ENCODE results near the gene CXCL12. TPM values are rescaled to one million over a fixed set of nuclear protein-coding genes. Genes with fewer than 3 reads are reported as not detected.

CXCL12 gene
- total and polyA plus RNA-seq, 2 of the 13 experiments (the other 11 are each of a cell fraction or from before 2014, with no cell fraction given), result not detected

DNA sequence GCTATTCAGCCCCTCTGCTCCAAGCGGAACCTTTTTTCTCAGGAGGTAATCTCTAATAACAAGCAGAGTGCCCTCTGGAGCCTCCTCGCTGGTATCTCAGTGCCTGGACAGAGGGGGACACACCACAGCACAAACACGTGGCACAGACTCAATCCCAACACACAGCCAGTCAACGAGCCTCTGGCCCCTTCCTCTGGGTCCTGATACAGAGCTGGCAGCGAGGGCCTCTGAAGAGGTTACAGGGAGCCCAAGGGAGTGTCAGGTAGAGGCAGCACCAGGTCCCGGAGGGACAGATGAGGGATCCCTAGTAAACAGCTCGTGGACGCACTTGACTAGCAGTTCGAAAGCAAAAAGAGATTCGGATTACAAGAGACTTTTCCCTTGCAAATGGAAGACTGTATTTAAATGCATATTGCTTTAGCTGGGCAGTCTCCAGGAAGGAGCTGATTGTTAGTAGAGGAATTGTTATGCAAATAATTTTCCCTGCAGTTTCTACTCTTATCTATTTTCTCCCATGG is 14.1 kb downstream of the CXCL12 start:
- Histone ChIP-seq H3K4me3 (replicated peaks in 1 of 3; ENCODE audit: insufficient read depth in 1 of 3, low read depth in 2 of 3, low read length in 3 of 3) (no peak overlapping the region), H3K27me3 (ENCODE audit: control insufficient read depth in 1 of 2, insufficient read depth in 2 of 2, low read length in 2 of 2) (peaks cover 0 to 28% of the 10 kb centered on the region in 2 experiments; a peak in 4 of 5 replicates), H3K79me2 (ENCODE audit: insufficient read depth, low read length) (no peaks in the 10 kb centered on the region), H3K4me1 (ENCODE audit: insufficient read depth, low read length) (no peaks in the 10 kb centered on the region), H4K20me1 (ENCODE audit: insufficient read depth, low read length) (no peaks in the 10 kb centered on the region), H3K4me2 (ENCODE audit: low read depth, low read length) (no peak overlapping the region), H3K27ac (ENCODE audit: extremely low read length, insufficient read depth, low read length) (no peak overlapping the region), H3K9me3 (ENCODE audit: low read length) (no peaks in the 10 kb centered on the region), H3K9ac (ENCODE audit: insufficient read depth, low read depth, low read length) (no peak overlapping the region), H3K36me3 (replicated peaks in 1 of 2; ENCODE audit: control insufficient read depth in 1 of 2, insufficient read depth in 2 of 2, low read length in 2 of 2) (no peaks in the 10 kb centered on the region), H2AFZ (ENCODE audit: low read length) (no peak overlapping the region)
- 46% methylated on average over 9 of the region's 10 CpGs for WGBS (ENCODE audit: low lambda C conversion rate)
- in situ Hi-C loops (cut with HindIII; ENCODE audit: extremely low pct_ligation_motif_present, low pct_unique_long_range_greater_than_20kb) (no loop called here), intact Hi-C loops (cut with micrococcal nuclease; ENCODE audit: unreplicated experiment) (no loop called here)
- CTCF ChIA-PET (ENCODE audit: low intra/inter-chr PET ratio, low total read pairs), result no interaction called here
- no peak for DNase-seq (ENCODE audit: low spot score)
- POLR2A ChIA-PET, result no interaction called here
- FAIRE-seq, result no peak
- no peak for ATAC-seq
- BruUV-seq (replicated peaks), result no TSS peak
- TF ChIP-seq ZSCAN21 (CRISPR knock-in tag; IDR thresholded peaks at IDR 0.05; ENCODE audit: borderline replicate concordance) (no peak), NFKB2 (CRISPR knock-in tag; IDR thresholded peaks at IDR 0.05; ENCODE audit: borderline replicate concordance) (no peak), RAD51 (IDR thresholded peaks at IDR 0.05; ENCODE audit: borderline replicate concordance) (no peak), CEBPB (IDR thresholded peaks at IDR 0.05; ENCODE audit: borderline replicate concordance, low read depth, low read length) (no peak), DMAP1 (CRISPR knock-in tag; IDR thresholded peaks at IDR 0.05) (no peak), KLF16 (CRISPR knock-in tag; IDR thresholded peaks at IDR 0.05) (no peak), ZNF441 (CRISPR knock-in tag; IDR thresholded peaks at IDR 0.05; ENCODE audit: borderline replicate concordance) (no peak), RFX5 (IDR thresholded peaks at IDR 0.05; ENCODE audit: low read depth, low read length) (no peak), FOXK1 (CRISPR knock-in tag; IDR thresholded peaks at IDR 0.05; ENCODE audit: borderline replicate concordance, low read depth) (no peak)
- TF ChIP-seq, protein P1, sequence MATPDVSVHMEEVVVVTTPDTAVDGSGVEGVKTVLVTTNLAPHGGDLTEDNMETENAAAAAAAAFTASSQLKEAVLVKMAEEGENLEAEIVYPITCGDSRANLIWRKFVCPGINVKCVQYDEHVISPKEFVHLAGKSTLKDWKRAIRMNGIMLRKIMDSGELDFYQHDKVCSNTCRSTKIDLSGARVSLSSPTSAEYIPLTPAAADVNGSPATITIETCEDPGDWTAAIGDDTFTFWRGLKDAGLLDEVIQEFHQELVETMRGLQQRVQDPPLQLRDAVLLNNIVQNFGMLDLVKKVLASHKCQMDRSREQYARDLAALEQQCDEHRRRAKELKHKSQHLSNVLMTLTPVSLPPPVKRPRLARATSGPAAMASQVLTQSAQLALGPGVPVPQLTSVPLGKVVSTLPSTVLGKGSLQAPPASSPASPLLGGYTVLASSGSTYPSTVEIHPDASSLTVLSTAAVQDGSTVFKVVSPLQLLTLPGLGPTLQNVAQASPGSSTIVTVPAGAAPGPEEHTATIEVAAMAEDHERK (CRISPR knock-in tag; IDR thresholded peaks at IDR 0.05; ENCODE audit: low read depth), result no peak
- TF ChIP-seq, protein P2, sequence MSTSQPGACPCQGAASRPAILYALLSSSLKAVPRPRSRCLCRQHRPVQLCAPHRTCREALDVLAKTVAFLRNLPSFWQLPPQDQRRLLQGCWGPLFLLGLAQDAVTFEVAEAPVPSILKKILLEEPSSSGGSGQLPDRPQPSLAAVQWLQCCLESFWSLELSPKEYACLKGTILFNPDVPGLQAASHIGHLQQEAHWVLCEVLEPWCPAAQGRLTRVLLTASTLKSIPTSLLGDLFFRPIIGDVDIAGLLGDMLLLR (CRISPR knock-in tag; IDR thresholded peaks at IDR 0.05), result no peak
- TF ChIP-seq, protein P3, sequence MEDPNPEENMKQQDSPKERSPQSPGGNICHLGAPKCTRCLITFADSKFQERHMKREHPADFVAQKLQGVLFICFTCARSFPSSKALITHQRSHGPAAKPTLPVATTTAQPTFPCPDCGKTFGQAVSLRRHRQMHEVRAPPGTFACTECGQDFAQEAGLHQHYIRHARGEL (CRISPR knock-in tag; IDR thresholded peaks at IDR 0.05), result no peak
- TF ChIP-seq, protein P4, sequence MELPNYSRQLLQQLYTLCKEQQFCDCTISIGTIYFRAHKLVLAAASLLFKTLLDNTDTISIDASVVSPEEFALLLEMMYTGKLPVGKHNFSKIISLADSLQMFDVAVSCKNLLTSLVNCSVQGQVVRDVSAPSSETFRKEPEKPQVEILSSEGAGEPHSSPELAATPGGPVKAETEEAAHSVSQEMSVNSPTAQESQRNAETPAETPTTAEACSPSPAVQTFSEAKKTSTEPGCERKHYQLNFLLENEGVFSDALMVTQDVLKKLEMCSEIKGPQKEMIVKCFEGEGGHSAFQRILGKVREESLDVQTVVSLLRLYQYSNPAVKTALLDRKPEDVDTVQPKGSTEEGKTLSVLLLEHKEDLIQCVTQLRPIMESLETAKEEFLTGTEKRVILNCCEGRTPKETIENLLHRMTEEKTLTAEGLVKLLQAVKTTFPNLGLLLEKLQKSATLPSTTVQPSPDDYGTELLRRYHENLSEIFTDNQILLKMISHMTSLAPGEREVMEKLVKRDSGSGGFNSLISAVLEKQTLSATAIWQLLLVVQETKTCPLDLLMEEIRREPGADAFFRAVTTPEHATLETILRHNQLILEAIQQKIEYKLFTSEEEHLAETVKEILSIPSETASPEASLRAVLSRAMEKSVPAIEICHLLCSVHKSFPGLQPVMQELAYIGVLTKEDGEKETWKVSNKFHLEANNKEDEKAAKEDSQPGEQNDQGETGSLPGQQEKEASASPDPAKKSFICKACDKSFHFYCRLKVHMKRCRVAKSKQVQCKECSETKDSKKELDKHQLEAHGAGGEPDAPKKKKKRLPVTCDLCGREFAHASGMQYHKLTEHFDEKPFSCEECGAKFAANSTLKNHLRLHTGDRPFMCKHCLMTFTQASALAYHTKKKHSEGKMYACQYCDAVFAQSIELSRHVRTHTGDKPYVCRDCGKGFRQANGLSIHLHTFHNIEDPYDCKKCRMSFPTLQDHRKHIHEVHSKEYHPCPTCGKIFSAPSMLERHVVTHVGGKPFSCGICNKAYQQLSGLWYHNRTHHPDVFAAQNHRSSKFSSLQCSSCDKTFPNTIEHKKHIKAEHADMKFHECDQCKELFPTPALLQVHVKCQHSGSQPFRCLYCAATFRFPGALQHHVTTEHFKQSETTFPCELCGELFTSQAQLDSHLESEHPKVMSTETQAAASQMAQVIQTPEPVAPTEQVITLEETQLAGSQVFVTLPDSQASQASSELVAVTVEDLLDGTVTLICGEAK (IDR thresholded peaks at IDR 0.05), result no peak
- TF ChIP-seq, protein P4 (CRISPR knock-in tag; IDR thresholded peaks at IDR 0.05), result no peak

All from HepG2 (cell line).